GM12873 (cell line): ENCODE data around the gene CAMLG.

Experiments used
- TF ChIP-seq, protein P1 (sequence below): IDR thresholded peaks from 2 replicates; pipeline ENCODE4 v1.5.1; 2012; ENCODE audit warnings: low read depth, mild to moderate bottlenecking, moderate library complexity, low read length, control low read depth; ENCODE audit not compliant: insufficient read depth; ENCODE audit errors: missing control alignments

Gene CAMLG

GRCh38 chr5:134738133-134738962, at the start of gene CAMLG:
CAMLG (plus strand) TSS chr5:134738548; CDS start chr5:134738621, 73 bp downstream.
- TF ChIP-seq, protein P1, sequence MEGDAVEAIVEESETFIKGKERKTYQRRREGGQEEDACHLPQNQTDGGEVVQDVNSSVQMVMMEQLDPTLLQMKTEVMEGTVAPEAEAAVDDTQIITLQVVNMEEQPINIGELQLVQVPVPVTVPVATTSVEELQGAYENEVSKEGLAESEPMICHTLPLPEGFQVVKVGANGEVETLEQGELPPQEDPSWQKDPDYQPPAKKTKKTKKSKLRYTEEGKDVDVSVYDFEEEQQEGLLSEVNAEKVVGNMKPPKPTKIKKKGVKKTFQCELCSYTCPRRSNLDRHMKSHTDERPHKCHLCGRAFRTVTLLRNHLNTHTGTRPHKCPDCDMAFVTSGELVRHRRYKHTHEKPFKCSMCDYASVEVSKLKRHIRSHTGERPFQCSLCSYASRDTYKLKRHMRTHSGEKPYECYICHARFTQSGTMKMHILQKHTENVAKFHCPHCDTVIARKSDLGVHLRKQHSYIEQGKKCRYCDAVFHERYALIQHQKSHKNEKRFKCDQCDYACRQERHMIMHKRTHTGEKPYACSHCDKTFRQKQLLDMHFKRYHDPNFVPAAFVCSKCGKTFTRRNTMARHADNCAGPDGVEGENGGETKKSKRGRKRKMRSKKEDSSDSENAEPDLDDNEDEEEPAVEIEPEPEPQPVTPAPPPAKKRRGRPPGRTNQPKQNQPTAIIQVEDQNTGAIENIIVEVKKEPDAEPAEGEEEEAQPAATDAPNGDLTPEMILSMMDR = peak; percentile 75

DNA sequence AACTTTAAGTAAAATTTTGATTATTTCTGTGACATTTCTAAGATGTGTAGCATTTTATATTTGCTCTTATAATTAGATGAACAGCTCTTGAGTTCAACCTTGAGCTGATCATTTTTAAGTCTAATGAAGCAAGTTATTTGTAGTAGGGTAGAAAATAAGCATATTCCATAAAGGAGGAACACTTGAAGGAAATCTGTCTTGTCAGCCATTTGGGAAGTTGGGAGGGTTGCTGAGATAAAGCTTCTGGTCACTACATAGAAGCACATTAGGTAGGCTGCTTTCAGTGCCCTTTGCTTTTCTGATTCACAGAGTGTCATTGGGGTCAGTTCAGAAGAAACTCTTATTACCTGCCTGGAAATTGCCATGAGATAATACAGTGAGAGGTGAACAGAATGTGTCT, 45.6 kb upstream of the CAMLG start:
- TF ChIP-seq, protein P1 = no peak

- TF ChIP-seq, protein P1 = no peak
Measured at GRCh38 chr5:134708301-134708700, 30.0 kb upstream of the CAMLG start.

DNA sequence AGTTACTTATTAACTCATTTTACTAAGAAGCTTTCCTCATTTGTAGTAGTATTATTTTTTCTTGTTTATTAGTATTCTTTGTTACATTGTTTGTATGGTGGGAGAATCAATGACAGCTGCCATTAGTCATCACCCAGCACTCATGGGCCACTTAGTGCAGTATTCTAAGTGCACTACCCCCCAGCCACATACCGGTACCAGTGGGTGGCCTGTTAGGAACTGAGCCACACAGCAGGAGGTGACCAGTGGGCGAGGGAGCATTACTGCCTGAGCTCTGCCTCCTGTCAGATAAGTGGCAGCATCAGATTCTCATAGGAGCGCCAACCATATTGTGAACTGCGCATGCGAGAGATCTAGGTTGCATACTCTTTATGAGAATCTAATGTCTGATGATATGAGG, 24.2 kb upstream of the CAMLG start:
- TF ChIP-seq, protein P1 = no peak

DNA sequence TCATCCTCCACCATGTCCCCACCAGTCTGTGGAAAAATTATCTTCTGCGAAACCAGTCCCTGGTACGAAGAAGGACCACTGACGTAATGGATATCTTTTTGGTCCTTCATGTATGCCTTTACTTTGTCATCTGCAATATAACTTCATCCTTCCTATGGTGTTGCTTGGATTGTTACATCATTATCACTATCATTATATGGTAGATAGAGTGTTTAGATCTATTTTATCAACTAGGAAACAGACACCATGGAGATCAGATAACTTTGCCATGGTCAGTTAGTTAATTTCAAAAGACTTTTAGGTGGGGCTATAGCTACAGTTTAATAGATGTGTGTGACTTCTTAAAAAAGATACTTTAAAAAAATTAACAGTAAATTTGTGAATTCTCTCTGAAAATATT, 23.8 kb upstream of the CAMLG start:
- TF ChIP-seq, protein P1 = no peak

- TF ChIP-seq, protein P1 = no peak
Measured at GRCh38 chr5:134724872-134725271, 13.5 kb upstream of the CAMLG start.

- TF ChIP-seq, protein P1 = no peak
Measured at GRCh38 chr5:134732819-134733218, 5.5 kb upstream of the CAMLG start.
